Epithelial cell of prostate (primary cell): ENCODE measurements around the gene MICB.
A peak's percentile ranks its signal among the peaks of the same experiment; 100 is the strongest.
"Not testable (repeated sequence)": the region's sequence is repeated elsewhere in the genome, so short reads cannot be mapped to it uniquely, and the experiment has no call there.

ENCODE experiments used
- DNase-seq: peaks from one replicate; pipeline ENCODE4 v3.0.0-alpha.2; 2011; ENCODE audit warnings: low read depth, low spot score
- H3K27ac ChIP-seq: fragments of 450-650 bp; 2 replicates; pipeline ENCODE4 v1.5.1; 2017; ENCODE audit warnings: mild to moderate bottlenecking

The MICB gene

GRCh38 chr6:31534521-31535040, 36.6 kb downstream of the MICB start:
- no peak for DNase-seq
- no peak overlapping the region for H3K27ac ChIP-seq

DNA sequence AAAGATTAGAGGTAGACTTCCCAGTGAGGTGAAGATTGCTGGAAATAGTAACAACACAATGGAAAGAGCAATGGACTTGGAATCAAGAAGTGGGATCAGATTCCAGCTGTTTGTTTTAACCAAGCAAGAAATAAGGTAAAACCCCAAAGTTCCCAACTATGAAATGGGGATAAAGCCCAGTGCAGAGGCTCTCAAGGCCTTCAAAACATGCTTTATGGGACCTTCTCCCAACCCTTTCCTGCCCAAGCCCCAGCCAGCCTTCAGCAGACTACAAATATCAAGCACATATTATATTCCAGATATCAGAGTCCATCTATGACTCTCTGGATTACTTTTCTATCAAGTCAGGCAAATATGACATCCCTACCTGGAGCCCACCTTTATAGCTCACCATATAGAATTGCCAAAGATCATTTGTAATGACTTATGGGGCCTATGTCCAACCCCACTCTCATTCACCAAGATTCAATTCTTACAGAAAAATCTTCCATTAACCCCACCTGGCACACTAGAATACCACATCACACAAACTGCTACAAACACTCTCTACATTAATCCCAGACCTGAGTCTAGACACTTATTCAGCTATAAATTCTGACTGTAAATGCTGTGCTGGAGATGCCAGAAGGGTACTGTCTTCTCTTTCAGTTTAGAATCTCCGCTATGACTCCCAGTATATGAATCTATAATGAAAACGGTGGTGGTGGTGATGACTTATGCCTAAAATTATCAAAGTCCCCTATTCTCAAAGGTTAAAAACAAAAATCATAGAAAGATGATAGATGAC, 37.8 kb downstream of the MICB start:
- H3K27ac ChIP-seq: no peak overlapping the region
- DNase-seq: no peak

DNA sequence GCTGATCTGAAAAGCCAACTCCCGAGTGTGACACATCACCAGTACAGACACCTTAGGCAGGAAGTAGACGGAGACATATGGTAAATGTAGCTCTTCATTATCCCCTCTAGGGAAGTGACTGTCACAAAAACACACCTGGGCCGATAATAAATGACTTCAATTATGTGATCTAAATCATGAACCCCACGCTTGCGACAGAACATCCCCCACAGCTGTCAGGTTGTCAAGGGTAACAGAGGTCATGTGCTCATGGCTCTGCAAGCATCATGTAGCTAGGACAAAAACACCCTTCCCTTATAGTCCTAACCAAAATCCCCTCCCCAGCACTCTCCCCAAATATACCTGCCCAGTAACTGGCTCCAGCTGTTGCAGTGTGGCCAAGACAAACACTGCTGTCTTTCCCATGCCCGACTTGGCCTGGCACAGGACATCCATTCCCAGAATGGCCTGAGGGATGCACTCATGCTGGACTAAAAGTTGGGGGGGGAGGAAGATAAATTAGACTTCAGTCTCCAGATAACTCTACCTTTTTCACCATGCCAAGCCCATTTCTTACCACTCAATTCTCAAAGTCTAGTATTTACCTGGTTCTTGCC, 41.0 kb downstream of the MICB start:
- H3K27ac ChIP-seq: peak overlapping the region; percentile 91

DNA sequence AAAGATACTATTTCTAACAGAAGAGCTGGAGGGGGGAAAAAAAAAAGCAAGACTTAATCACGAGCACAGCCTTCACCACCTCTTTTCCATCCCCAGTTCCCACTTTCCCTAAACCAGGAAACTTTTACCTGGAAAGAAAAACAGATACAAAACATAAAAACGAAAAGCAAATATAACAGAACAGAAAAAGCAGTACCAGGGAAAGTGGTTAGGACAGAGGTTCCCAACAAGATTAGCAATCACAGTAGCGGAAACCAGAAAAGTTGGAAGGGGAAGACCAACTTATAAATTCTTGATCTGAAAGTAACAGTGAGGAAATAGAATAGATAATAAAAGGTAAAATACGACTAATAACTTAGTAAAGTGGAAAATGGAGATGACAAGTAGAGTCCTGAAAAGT, 42.7 kb downstream of the MICB start:
- no peak for DNase-seq
- peak overlapping the region; percentile 91 for H3K27ac ChIP-seq

More for the DNA sequence above, 41.0 kb downstream of the MICB start:
- DNase-seq: no peak

- H3K27ac ChIP-seq: peak overlapping the region; percentile 91
- no peak for DNase-seq
Observed at GRCh38 chr6:31541059-31541657, 43.2 kb downstream of the MICB start.

GRCh38 chr6:31541658-31542521, 43.9 kb downstream of the MICB start, which contains the start of gene DDX39B:
Gene DDX39B, minus strand, starts transcription at chr6:31542003. Its CDS starts 1,471 bp downstream, at chr6:31540532.
- H3K27ac ChIP-seq: peak within 1 kb of the TSS; percentile 91
- DNase-seq: peak; percentile 76

DNA sequence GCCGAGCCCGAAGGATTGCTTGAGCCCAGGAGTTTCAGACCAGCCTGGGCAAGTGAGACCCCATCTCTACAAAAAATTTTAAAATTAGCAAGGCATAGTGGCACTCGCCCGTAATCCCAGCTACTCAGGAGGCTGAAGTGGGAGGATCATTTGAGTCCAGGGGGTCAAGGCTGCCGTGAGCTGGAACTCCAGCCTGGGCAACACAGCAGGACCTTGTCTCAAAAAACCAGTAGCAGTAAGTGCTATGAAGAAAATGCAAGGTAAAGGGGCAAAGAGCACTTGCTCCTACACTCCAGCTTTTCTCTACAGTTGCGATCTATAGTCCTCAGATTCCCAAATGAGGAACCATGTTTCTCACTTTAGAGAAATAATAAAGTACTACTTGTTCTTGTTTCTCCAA, 45.7 kb downstream of the MICB start:
- H3K27ac ChIP-seq: no peak overlapping the region

DNA sequence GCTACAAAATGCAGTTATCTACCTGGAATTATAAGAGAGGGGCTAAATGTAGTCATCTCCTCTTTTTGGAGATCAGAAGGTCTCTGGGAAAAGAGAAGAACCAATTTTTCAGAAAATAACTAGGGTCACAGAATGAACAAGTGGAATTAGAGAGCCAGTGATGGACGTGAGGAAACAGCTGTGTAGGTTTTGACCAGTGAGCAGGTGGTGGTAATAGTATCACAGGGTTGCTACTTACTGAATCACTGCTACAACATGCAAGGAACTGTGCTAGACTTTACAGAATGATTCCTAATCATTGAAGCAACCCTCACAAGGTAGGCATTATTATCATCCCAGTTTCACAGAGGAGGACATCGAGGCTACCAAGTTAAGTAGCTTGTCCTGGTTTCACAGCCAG, 46.7 kb downstream of the MICB start:
- no peak overlapping the region for H3K27ac ChIP-seq

More for the DNA sequence above, 45.7 kb downstream of the MICB start:
- DNase-seq: no peak

DNA sequence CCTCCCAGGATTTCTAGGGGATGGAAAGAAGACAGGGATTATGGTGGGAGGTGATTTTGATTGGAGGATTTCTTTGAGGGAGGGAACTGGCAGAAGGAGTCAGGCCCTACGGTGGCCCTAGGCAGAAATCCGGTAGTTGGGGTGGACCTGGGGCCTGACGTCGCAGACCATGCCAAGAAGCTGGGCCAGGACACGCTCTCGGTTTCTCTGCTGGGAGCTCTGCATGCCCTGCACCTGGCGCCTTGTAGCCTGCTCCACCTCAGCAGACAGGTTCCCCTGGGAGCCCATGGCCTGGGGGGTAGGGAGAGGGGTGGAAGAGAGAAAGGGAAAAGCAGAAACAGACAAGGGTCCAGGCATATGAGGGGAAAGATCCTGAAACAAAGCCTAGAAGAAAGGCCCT, 47.3 kb downstream of the MICB start:
- no peak for DNase-seq
- no peak overlapping the region for H3K27ac ChIP-seq

More for the DNA sequence above, 46.7 kb downstream of the MICB start:
- DNase-seq: no peak

DNA sequence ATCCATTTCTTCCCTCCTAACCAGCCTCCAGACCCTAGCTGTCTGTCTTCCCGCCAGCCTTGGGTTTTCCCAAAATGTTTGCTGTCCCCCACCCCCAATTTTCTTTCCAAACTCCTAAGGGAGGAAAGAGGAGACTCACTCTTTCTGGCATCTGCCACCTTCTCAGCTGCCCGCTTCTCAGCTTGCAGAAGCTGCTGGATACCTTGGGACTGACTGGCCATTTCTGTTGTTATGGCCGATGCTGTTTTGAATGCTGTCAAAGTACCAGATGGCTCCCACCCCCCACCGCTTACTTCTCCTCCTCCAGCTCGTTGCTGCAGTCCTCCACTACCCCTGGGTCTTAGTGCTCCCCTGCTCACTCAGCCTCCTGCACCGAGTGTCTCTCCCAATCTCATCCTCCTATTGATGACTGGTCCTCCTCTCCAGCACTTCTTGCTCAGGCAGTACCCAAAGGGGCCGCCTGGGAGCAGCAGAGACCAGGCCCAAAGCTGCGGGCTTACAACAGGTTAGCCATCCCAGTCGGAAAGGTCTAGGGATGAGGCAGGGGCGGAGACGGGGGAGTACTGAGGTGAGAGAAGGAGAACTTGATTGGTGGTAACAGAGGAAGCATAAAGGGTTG, 48.5 kb downstream of the MICB start, which contains the start of gene ATP6V1G2:
Gene ATP6V1G2 (minus strand): TSS at position 270 of the 619 bp plus-strand sequence. CDS start 49 bp downstream, at position 221.
- peak; percentile 80 for DNase-seq

DNA sequence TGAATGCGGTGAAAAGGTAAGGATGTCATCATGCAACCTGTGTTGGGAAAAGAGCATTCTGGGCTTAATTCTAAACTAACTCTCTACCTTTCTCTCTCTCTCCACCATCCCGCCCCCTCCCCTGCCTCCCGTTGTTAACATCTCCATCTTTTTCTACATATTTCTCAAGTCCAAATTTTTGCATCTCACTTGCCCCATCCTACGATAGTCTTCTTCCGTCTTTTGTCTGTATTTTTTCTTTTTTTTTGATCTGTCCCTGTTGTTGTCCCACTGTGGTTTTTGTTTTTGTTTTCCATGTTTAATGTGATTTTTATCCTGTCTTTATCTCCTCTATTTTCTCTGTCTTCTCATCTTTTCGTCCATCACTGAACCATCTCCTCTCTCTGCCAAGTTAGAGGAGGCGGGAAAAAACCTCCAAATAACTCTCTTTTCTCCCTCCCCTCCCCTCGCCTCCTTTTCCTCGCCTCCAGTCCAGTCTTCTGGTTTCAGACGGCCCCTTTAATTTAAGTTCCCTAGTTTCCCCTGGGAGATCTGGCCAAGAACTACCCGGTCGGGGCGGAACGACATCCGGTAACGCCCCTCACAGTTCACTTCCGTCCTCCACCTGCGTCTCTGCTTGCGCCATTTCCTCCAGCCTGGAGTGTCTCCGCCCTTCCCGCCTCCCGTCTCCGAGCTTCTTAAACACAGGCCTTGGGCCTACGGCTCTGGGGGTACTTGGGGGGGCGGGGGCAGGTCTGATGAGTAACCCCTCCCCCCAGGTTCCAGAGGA, 49.2 kb downstream of the MICB start, which contains the start of gene NFKBIL1:
Gene NFKBIL1 (plus strand): TSS at position 651 of the 769 bp plus-strand sequence. CDS start 87 bp downstream, at position 738.
- H3K27ac ChIP-seq: peak within 1 kb of the TSS; percentile 94
- DNase-seq: peak; percentile 73

More for the DNA sequence above, 48.5 kb downstream of the MICB start, which contains the start of gene ATP6V1G2:
- H3K27ac ChIP-seq: peak within 1 kb of the TSS; percentile 94

DNA sequence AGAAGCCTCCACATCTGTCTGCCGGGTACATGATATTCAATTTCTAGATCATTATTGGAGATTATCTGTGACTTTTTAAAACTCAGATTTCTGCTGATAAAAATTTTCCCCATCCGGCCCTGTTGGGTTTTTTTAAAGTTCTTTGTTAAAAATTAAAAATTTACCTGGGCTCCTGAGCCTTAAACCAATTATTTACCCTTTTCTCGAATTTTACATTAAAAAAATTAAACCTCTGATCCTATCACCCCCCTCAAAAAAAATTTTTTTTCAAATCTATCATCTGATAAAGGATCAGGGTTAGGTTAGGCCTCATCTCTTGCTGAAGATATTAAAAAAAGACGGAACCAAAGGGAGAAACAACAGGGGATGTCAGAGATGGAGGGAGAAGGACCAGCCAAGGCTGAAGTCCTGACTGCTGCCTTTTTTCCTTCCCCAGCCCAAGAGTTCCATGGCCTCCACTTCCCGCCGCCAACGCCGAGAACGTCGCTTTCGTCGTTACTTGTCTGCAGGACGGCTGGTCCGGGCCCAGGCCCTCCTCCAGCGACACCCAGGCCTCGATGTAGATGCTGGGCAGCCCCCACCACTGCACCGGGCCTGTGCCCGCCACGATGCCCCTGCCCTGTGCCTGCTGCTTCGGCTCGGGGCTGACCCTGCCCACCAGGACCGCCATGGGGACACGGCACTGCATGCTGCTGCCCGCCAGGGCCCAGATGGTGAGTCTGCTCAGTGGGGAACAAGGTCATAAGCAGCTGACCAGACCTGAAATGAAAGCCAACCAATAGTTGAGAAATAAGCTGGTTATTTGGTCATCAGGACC, 50.0 kb downstream of the MICB start:
- no peak for DNase-seq
- H3K27ac ChIP-seq: peak overlapping the region; percentile 94

DNA sequence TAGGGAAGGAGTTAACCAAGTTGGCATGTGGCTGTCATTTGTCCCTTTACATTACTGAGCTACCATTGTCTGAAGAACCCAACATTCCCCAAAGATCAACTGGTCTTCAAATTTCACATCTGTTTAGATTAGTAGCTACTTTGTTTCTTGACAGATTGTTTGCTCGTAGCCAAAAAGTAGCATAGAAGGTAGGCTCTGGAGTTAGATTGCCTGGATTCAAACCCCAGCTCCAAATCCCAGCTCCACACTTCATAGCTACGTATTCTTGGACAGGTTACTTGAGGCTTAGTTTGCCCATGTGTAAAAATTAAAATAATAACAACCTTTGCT, 50.6 kb downstream of the MICB start:
- no peak for DNase-seq
- H3K27ac ChIP-seq: peak overlapping the region; percentile 94

- not testable (repeated sequence) for DNase-seq
Observed at GRCh38 chr6:31551371-31551770, 53.4 kb downstream of the MICB start.

DNA sequence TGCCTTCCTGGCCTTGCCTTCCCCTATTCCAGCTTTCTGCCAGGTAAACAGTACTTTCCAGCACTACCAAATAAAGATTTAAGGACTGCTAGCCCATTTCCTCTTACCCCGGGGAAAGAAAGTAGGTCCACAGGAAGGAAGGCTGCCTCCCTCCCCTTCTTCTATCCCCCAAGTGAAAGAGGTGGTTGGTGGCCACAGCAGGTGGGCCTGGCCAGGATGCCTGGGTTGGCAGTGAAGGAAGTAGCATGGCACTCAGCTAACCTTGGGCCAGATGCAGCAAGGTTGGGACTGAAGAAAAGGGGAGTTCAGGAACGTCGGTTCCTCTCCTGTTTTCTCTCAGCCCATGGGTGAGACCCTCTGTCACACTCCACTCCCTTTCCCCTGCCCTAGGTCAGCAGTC, 58.4 kb downstream of the MICB start:
- no peak overlapping the region for H3K27ac ChIP-seq

More at GRCh38 chr6:31551371-31551770, 53.4 kb downstream of the MICB start:
- H3K27ac ChIP-seq: not testable (repeated sequence)

DNA sequence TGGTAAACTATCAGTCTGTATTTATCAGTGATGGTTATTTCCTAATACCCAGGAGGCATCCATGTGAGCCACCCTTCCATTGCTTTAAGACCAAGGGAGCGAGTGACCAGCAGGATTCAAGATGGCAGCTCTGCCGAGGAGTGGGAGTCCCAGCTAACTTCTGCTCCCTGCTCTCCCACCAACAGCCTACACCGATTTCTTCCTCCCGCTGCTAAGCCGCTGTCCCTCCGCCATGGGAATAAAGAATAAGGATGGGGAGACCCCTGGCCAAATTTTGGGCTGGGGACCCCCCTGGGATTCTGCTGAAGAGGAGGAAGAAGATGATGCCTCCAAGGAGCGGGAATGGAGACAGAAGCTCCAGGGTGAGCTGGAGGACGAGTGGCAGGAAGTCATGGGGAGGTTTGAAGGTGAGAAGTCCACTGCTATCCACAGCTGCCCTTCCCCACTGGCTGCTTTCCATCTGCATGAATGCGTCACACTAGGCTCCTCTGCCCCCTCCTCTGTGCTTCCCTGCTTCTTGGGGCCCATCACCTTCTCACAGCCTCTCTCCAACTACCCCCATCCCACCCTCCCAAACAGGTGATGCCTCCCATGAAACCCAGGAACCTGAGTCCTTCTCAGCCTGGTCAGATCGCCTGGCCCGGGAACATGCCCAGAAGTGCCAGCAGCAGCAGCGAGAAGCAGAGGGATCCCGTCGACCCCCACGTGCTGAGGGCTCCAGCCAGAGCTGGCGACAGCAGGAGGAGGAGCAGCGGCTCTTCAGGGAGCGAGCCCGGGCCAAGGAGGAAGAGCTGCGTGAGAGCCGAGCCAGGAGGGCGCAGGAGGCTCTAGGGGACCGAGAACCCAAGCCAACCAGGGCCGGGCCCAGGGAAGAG, 59.7 kb downstream of the MICB start:
- DNase-seq: no peak
- no peak overlapping the region for H3K27ac ChIP-seq

More for the DNA sequence above, 58.4 kb downstream of the MICB start:
- DNase-seq: no peak

DNA sequence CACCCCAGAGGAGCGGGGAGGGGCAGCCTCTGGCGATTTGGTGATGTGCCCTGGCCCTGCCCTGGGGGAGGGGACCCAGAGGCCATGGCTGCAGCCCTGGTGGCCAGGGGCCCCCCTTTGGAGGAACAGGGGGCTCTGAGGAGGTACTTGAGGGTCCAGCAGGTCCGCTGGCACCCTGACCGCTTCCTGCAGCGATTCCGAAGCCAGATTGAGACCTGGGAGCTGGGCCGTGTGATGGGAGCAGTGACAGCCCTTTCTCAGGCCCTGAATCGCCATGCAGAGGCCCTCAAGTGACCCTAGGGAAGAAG, 60.3 kb downstream of the MICB start:
- H3K27ac ChIP-seq: no peak overlapping the region
- no peak for DNase-seq
